A549 (cell line): ENCODE data around the gene EFTUD2. TPM values are rescaled to one million over a fixed set of nuclear protein-coding genes. Genes with fewer than 3 reads are reported as not detected.

Experiments
- ATAC-seq, 2 experiments: fragments of 200-7000 bp in 1 of 2; fragments of >200 bp in 1 of 2; cut with Nextera tagmentation in 1 of 2; cut with Tn5 transposase in 1 of 2; 3 replicates each; pipeline versions ENCODE4 v1.8.0 to v1.9.1; 2018 to 2020; ENCODE audit warnings: mild to moderate bottlenecking in 1 of 2, moderate library complexity in 1 of 2
- CTCF ChIA-PET: fragments of 300-600 bp; sonication (Branson Sonifier 250); formaldehyde crosslinking; extraction: SDS; loops from one replicate; lab custom pipeline; 2021; ENCODE audit warnings: antibody characterized with exemption, inconsistent platforms; lab: Yijun Ruan, JAX
- POLR2A ChIA-PET: fragments of 350-600 bp; formaldehyde crosslinking; extraction: SDS; loops from one replicate; lab custom pipeline; 2021; ENCODE audit warnings: antibody characterized with exemption, inconsistent platforms; lab: Yijun Ruan, JAX
- DNase-seq, 2 experiments: peaks; one replicate each; pipeline versions ENCODE4 v3.0.0 to v3.0.0-alpha.2; 2011 to 2016; ENCODE audit warnings: low read depth in 1 of 2, low spot score in 1 of 2
- FAIRE-seq: peaks from 2 replicates; lab custom pipeline; 2011; peaks lifted over from hg19 to GRCh38; lab: Jason Lieb, UNC
- H3K27ac ChIP-seq, 2 experiments: fragments of >200 bp; sonication (Bioruptor Twin); formaldehyde crosslinking; 3 replicates each; pipeline ENCODE4 v1.5.1; 2016 to 2017
- H3K4me1 ChIP-seq: fragments of >200 bp; sonication (Bioruptor Twin); formaldehyde crosslinking; 3 replicates; pipeline ENCODE4 v1.6.1; 2016
- H3K4me2 ChIP-seq: fragments of >200 bp; sonication (Bioruptor Twin); formaldehyde crosslinking; 3 replicates; pipeline ENCODE4 v1.6.1; 2016
- H3K4me3 ChIP-seq: fragments of >200 bp; sonication (Bioruptor Twin); formaldehyde crosslinking; 3 replicates; pipeline ENCODE4 v1.5.1; 2016
- H3K9me3 ChIP-seq: fragments of >200 bp; sonication (Bioruptor Twin); formaldehyde crosslinking; 3 replicates; pipeline ENCODE4 v1.6.1; 2016
- BHLHE40 ChIP-seq: IDR thresholded peaks from 2 replicates; pipeline ENCODE4 v1.6.1; 2012; ENCODE audit warnings: low read depth, low read length, inconsistent platforms
- CBX2 ChIP-seq: fragments of 200-600 bp; sonication (generic); IDR thresholded peaks from 2 replicates; pipeline ENCODE4 v1.6.1; 2016; ENCODE audit warnings: low read depth, mild to moderate bottlenecking, borderline replicate concordance
- CBX8 ChIP-seq: fragments of 200-600 bp; sonication (generic); IDR thresholded peaks from 2 replicates; pipeline ENCODE4 v1.6.1; 2016
- CHD4 ChIP-seq: fragments of 200-600 bp; sonication (generic); IDR thresholded peaks from 2 replicates; pipeline ENCODE4 v1.6.1; 2016; ENCODE audit warnings: antibody characterized with exemption, mild to moderate bottlenecking, borderline replicate concordance
- EHMT2 ChIP-seq: fragments of 200-600 bp; sonication (generic); IDR thresholded peaks from 2 replicates; pipeline ENCODE4 v1.6.1; 2016; ENCODE audit warnings: antibody characterized with exemption, low read depth, mild to moderate bottlenecking, moderate library complexity
- EP300 ChIP-seq, 2 experiments: fragments of >200 bp; sonication (Bioruptor Twin); formaldehyde crosslinking; IDR thresholded peaks; 2 replicates in 1 of 2; 3 replicates in 1 of 2; pipeline ENCODE4 v1.6.1; 2016 to 2017
- ESRRA ChIP-seq: fragments of 150-350 bp; IDR thresholded peaks from 2 replicates; pipeline ENCODE4 v1.6.1; 2014; ENCODE audit warnings: mild to moderate bottlenecking, low read length, borderline replicate concordance
- FOSL2 ChIP-seq, 2 experiments: fragments of 450-650 bp in 1 of 2; fragments of >200 bp in 1 of 2; sonication (Bioruptor Twin) in 1 of 2; formaldehyde crosslinking; IDR thresholded peaks; 2 replicates each; pipeline versions ENCODE4 v1.5.0 to v1.6.1; 2016 to 2020; ENCODE audit warnings: mild to moderate bottlenecking in 1 of 2, moderate library complexity in 1 of 2
- GATA3 ChIP-seq: IDR thresholded peaks from 2 replicates; pipeline ENCODE4 v1.6.1; 2012; ENCODE audit warnings: borderline replicate concordance
- HOXA7 ChIP-seq: fragments of 250-450 bp; sonication (Bioruptor Pico); IDR thresholded peaks from 2 replicates; pipeline ENCODE4 v1.5.0; 2020; ENCODE audit warnings: mild to moderate bottlenecking, moderate library complexity
- HOXB5 ChIP-seq: fragments of 250-450 bp; sonication (Bioruptor Pico); IDR thresholded peaks from 2 replicates; pipeline ENCODE4 v1.5.0; 2020; ENCODE audit warnings: mild to moderate bottlenecking, moderate library complexity
- JUN ChIP-seq, 2 experiments: fragments of >200 bp; sonication (Bioruptor Twin); formaldehyde crosslinking; IDR thresholded peaks; 2 replicates in 1 of 2; 3 replicates in 1 of 2; pipeline ENCODE4 v1.6.1; 2016 to 2017
- MAZ ChIP-seq: fragments of 150-350 bp; IDR thresholded peaks from 2 replicates; pipeline ENCODE4 v1.6.1; 2014; ENCODE audit warnings: antibody characterized with exemption, low read depth, low read length, borderline replicate concordance
- MYC ChIP-seq: IDR thresholded peaks from 2 replicates; pipeline ENCODE4 v1.6.1; 2012; ENCODE audit warnings: mild to moderate bottlenecking, inconsistent platforms, low read length, improper control_type of control experiment, borderline replicate concordance
- NFE2L2 ChIP-seq: fragments of 150-350 bp; conservative IDR thresholded peaks from 2 replicates; pipeline ENCODE4 v1.6.1; 2014; ENCODE audit warnings: low read length
- PBX3 ChIP-seq: IDR thresholded peaks from 2 replicates; pipeline ENCODE4 v1.6.1; 2012
- POLR2AphosphoS2 ChIP-seq: conservative IDR thresholded peaks from 2 replicates; pipeline ENCODE4 v1.6.1; 2012; ENCODE audit warnings: low read length, improper control_type of control experiment, inconsistent platforms
- RAD21 ChIP-seq, 2 experiments: fragments of >200 bp in 1 of 2; sonication (Bioruptor Twin) in 1 of 2; formaldehyde crosslinking in 1 of 2; IDR thresholded peaks in 1 of 2; conservative IDR thresholded peaks in 1 of 2; 2 replicates in 1 of 2; 3 replicates in 1 of 2; pipeline ENCODE4 v1.6.1; 2012 to 2018; ENCODE audit warnings: inconsistent platforms in 1 of 2
- SMC3 ChIP-seq: fragments of >200 bp; sonication (Bioruptor Twin); formaldehyde crosslinking; IDR thresholded peaks from 3 replicates; pipeline ENCODE4 v1.6.1; 2018; ENCODE audit warnings: inconsistent platforms
- ZC3H11A ChIP-seq: fragments of 450-650 bp; IDR thresholded peaks from 2 replicates; pipeline ENCODE4 v1.6.1; 2014; ENCODE audit warnings: antibody characterized with exemption, mild to moderate bottlenecking
- ZNF302 ChIP-seq: fragments of 250-450 bp; sonication (Bioruptor Pico); IDR thresholded peaks from 2 replicates; pipeline ENCODE4 v1.9.0; 2021; ENCODE audit warnings: inconsistent platforms, mild to moderate bottlenecking, moderate library complexity
- WGBS: methylation state at CpG from one replicate; pipeline ENCODE4 v1.1.6; 2017; ENCODE audit errors: missing lambda C conversion rate; 5-methylcytosine and 5-hydroxymethylcytosine counted together
- polyA plus RNA-seq, 4 experiments: library from polyadenylated mRNA; depleted of rRNA in 3 of 4; stranded (reverse); fragments of >200 nt; fragmentation: RNase III in 1 of 4; extraction: RNeasy Plus Mini Kit Qiagen cat#74134 plus additional on column Dnase treatment in 1 of 4; gene quantifications; 2 replicates in 3 of 4; 3 replicates in 1 of 4; pipeline ENCODE4 v1.2.3, GENCODE V29; 2011 to 2017
- TF ChIP-seq, protein P1 (sequence below): IDR thresholded peaks from 2 replicates; pipeline ENCODE4 v1.6.1; 2012

The EFTUD2 gene
- polyA plus RNA-seq, 2 of the 4 experiments (the other 2 are of a cell fraction), result 224 to 353 TPM

DNA sequence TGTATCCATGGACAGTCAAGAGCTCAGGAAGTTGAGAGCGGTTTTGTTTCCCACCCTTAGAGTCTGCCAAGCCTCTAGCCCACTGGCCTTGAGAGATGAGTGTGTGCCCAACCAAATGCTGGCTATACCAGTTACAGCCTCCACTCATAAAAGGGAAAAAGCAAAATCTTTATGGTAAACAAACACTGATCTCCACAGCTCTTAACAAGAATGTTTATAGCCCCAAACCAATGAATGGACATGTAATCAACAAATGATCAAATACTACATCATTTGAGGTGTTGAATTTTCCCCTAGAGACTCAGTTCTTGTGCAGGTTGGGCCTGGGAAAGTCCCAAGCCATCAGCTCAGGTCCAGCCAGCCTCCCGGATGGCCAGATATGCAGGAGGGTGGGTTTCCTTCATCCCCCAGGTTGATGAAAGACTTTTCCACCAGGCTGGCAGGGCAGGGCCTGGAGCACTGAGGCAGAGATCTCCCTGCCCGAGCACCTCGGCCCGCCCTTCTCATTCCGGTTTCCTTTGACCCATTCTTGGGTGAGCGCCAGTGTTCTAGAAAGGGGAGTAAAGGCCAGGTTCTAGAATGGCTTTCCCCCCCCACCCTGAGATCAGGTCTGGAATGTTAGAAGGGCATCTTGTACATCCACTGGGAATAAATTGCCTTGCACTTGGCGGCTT lies 3.9 kb upstream of the EFTUD2 start (continued):
- no peak for TF ChIP-seq PBX3

DNA sequence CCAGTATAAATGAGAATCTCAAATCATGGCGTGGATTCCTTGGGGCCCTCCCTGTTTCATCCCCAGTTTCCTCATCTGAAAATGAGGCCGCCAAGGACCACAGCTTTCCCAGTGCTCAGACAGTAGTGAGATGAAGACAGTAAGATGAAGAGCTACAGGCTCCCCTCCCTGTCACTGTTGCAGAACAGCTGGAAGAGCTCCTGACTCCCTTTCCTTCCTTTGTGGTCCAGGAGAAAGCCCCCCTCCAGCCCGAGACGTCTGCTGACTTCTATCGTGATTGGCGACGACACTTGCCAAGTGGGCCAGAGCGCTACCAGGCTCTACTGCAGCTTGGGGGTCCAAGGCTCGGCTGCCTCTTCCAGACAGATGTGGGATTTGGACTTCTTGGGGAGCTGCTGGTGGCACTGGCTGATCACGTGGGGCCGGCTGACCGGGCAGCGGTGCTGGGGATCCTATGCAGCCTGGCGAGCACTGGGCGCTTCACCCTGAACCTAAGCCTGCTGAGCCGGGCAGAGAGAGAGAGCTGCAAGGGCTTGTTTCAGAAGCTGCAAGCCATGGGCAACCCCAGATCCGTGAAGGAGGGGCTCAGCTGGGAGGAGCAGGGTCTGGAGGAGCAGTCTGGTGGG lies 3.0 kb upstream of the EFTUD2 start:
- TF ChIP-seq CBX2, result no peak
- TF ChIP-seq CBX8, result no peak
- TF ChIP-seq HOXB5 (CRISPR knock-in tag), result no peak
- no peak for TF ChIP-seq MAZ
- TF ChIP-seq ZC3H11A, result no peak
- TF ChIP-seq GATA3, result no peak
- no peak for TF ChIP-seq HOXA7
- TF ChIP-seq PBX3, result no peak
- TF ChIP-seq JUN (IDR thresholded peaks at IDR 0.05), result no peak
- TF ChIP-seq, all 56 proteins: peak for 0
- H3K27ac ChIP-seq, result peak overlapping the region; percentile 8 to 87; a peak in 5 of 6 replicates
- ChIA-PET POLR2A (interaction anchor here (0.8 to 4.7 kb wide), 2 partner anchors 8 to 66 kb away, joined by 3 to 18 read pairs; partner anchors contain the start of gene C1QL1), CTCF (interaction anchor here (0.8 to 18.5 kb wide), 26 partner anchors 11 to 233 kb away, joined by 3 to 223 read pairs (median 4); partner anchors contain the start of genes ACBD4, GFAP and PLCD3)
- FAIRE-seq (no peak), DNase-seq (no peak), ATAC-seq (no peak)
- peak overlapping the region; percentile 85; the same call in 2 of the 3 replicates for H3K4me2 ChIP-seq
- H3K9me3 ChIP-seq, result no peaks in the 10 kb centered on the region
- H3K4me3 ChIP-seq, result no peak overlapping the region
- H3K4me1 ChIP-seq, result peaks cover 60% of the 10 kb centered on the region
- 88% methylated on average over 13 of the region's 17 CpGs for WGBS

GRCh38 chr17:44901411-44901921 lies 2.2 kb upstream of the EFTUD2 start:
- H3K9me3 ChIP-seq, result no peaks in the 10 kb centered on the region
- TF ChIP-seq, protein P1, sequence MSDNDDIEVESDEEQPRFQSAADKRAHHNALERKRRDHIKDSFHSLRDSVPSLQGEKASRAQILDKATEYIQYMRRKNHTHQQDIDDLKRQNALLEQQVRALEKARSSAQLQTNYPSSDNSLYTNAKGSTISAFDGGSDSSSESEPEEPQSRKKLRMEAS, result no peak
- no peak for TF ChIP-seq ESRRA
- no peak for TF ChIP-seq CHD4
- TF ChIP-seq NFE2L2, result no peak
- no peak for TF ChIP-seq FOSL2 (IDR thresholded peaks at IDR 0.05)
- peak; percentile 54 for TF ChIP-seq FOSL2 (CRISPR knock-in tag; IDR thresholded peaks at IDR 0.05)
- no peak for TF ChIP-seq CBX2
- TF ChIP-seq ZNF302 (CRISPR knock-in tag), result no peak
- peak; percentile 46; the same call in 1 of the 3 replicates for TF ChIP-seq SMC3
- TF ChIP-seq EHMT2, result no peak
- no peak for TF ChIP-seq BHLHE40
- no peak for TF ChIP-seq PBX3
- TF ChIP-seq RAD21 (conservative IDR thresholded peaks at IDR 0.05 in 1 of 2, IDR thresholded peaks at IDR 0.05 in 1 of 2), result peak; percentile 22 to 35; a peak in 3 of 5 replicates
- no peak for TF ChIP-seq ZC3H11A
- TF ChIP-seq EP300 (IDR thresholded peaks at IDR 0.05), result no peak
- no peak for TF ChIP-seq MYC
- no peak for TF ChIP-seq POLR2AphosphoS2
- peak overlapping the region; percentile 8 to 87; a peak in 5 of 6 replicates for H3K27ac ChIP-seq
- no peak overlapping the region for H3K4me3 ChIP-seq
- H3K4me1 ChIP-seq, result peaks cover 54% of the 10 kb centered on the region
- ChIA-PET CTCF (interaction anchor here (0.8 to 18.5 kb wide), 21 partner anchors 10 to 234 kb away, joined by 3 to 223 read pairs (median 5); partner anchors contain the start of genes ACBD4, GFAP and PLCD3), POLR2A (interaction anchor here (0.8 to 4.7 kb wide), 2 partner anchors 9 to 67 kb away, joined by 3 to 18 read pairs; partner anchors contain the start of gene C1QL1)
- 47% methylated on average over 4 of the region's 4 CpGs for WGBS
- DNase-seq, result peak in 1 of 2 experiments; percentile 62
- peak; percentile 85 for FAIRE-seq
- peak in 1 of 2 experiments; percentile 15; a peak in 3 of 6 replicates for ATAC-seq
- peak overlapping the region; percentile 85 for H3K4me2 ChIP-seq
